GM20000 (cell line): ENCODE measurements around the gene IL15RA.

ENCODE experiments used
- DNase-seq: peaks from one replicate; pipeline ENCODE4 v3.0.0; 2012; ENCODE audit warnings: low spot score
- TF ChIP-seq, protein P1 (sequence below): IDR thresholded peaks from 2 replicates; pipeline ENCODE4 v1.5.1; 2012; ENCODE audit warnings: mild to moderate bottlenecking, control low read depth; ENCODE audit errors: extremely low read depth, missing control alignments

Gene IL15RA

DNA sequence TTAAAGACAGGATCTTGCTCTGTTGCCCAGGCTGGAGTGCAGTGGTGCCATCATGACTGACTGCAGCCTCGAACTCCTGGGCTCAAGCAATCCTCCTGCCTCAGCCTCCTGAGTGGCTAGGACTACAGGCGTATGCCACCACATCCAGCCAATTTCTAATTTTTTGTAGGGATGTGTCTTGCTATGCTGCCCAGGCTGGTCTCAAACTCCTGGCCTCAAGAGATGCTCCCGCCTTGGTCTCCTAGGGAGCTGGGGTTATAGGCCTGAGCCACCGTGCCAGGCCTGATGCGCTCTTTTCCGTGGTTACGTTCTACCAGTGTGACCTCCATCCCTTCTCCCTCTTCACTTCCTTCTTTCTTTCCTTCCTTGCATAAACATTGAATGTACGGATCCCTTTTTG, 34.2 kb upstream of the IL15RA start:
- TF ChIP-seq, protein P1, sequence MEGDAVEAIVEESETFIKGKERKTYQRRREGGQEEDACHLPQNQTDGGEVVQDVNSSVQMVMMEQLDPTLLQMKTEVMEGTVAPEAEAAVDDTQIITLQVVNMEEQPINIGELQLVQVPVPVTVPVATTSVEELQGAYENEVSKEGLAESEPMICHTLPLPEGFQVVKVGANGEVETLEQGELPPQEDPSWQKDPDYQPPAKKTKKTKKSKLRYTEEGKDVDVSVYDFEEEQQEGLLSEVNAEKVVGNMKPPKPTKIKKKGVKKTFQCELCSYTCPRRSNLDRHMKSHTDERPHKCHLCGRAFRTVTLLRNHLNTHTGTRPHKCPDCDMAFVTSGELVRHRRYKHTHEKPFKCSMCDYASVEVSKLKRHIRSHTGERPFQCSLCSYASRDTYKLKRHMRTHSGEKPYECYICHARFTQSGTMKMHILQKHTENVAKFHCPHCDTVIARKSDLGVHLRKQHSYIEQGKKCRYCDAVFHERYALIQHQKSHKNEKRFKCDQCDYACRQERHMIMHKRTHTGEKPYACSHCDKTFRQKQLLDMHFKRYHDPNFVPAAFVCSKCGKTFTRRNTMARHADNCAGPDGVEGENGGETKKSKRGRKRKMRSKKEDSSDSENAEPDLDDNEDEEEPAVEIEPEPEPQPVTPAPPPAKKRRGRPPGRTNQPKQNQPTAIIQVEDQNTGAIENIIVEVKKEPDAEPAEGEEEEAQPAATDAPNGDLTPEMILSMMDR, result no peak
- DNase-seq, result no peak

DNA sequence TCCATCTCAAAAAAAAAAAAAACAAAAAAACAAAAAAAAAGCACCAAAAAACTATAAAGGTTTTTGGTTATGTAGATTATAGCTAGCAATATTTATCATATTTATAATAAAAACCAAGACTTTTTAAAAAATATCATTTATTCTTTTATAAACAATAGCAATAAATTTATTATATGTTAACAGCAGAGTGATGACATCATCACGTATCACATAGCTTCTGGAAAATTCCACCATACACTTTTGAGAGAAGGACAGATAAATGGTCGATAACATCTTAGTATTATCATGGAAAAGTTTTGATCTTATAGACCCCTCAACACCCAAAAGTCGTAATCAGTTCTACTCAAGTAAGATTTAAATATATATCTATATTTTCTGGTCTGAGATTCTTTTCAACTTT, 33.2 kb upstream of the IL15RA start:
- DNase-seq, result no peak
- TF ChIP-seq, protein P1, result no peak

DNA sequence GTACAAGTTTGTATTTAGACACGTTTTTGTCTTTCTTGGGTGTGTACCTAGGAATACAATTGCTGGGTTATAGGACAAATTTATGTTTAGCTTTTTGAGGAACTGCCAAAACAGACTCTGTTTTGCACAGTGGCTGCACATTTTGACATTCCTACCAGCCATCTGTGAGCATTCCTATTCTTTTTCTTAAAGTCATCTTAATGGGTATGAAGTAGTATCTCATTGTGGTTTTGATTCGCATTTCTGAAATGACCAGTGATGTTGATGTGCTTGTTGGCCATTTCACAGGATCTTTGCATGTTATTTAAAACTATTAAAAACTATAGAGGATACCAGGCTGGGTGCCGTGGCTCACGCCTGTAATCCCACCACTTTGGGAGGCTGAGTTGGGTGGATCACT, 32.6 kb upstream of the IL15RA start:
- no peak for DNase-seq
- TF ChIP-seq, protein P1, result no peak

DNA sequence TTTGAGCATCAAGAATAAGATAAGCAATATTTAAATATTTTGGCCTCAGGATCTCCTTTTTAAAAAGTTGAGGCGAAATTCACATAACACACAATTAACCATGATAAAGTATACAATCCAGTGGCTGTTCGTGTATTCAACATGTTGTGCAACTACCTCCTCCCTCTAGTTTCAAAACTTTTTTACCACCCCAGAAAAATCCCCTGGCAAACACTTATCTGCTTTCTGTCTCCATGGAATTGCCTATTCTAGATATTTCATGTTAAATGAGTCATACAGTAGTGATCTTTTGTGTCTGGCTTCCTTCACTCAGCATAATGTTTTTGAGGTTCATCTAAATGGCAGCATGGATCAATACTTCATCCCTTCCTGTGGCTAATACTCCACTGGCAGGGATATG, 31.8 kb upstream of the IL15RA start:
- DNase-seq, result no peak
- TF ChIP-seq, protein P1, result no peak

DNA sequence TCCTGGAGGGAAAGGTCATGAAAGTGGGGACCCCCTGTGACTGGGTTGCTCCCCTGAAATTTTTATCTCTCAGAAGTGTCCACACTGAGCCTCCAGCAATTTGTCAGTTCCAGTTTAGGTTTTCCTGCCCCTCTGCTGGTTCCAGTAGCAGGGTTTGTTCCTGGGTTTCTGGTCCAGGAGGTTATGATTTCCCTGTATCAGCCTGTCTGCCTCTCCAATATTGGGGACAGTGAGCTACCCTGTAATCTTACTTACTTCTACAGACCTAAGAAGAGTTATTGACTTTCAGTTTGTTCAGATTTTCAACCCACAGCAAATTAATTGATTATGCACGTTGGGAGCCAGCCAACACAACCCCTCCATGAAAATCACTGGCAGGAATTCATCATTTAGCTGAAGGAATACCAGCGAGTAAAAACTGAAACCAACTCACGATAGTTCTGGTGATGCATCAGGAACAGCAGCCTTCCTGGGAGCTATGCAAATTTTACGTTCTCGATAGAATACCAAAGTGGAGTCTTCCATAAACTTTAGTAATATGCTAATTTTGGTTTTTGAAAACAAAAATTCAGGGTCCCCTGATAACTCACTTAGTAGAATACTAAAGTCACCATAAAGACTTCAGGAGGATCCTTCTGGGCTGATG, 31.3 kb upstream of the IL15RA start:
- DNase-seq, result no peak
- TF ChIP-seq, protein P1, result no peak

DNA sequence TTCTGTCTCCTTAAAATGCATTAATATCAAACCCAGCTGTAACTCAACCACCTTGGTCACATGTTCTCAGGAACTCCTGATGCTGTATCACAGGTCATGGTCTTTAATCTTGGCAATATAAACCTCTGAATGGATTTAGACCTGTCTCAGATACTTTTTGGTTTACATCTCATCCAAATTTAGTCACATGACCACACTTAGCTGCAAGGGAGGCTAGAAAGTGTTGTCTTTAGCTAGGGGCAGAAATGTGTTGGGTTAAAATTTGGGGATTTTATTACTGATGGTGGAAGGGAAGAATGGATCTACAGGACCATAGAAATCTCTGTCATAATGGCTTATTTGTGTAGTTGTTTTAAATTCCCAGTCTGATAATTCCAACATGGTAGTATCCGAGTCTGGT, 29.6 kb upstream of the IL15RA start:
- no peak for DNase-seq
- TF ChIP-seq, protein P1, result no peak

DNA sequence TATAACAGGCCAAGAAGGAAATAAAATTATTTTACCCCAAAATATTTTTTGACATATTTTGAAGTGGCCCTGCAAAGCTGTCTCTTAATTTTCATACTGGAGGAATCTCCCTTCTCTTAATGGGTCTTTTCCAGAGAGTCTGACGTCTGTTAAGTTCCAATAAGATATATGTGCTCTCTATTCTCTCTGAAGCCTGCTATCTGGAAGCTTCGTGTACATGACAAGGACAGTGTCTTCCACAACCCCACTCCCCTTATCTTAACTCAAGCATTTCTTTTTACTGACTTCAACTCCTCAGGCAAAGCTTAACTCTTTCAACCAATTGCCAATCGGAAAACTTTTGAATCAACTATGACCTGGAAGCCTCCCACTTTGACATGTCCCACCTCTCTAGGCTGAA, 29.2 kb upstream of the IL15RA start:
- DNase-seq, result no peak
- TF ChIP-seq, protein P1, result no peak
